ENCODE results near the gene UBAC2. TPM values are rescaled to one million over a fixed set of nuclear protein-coding genes. Genes with fewer than 3 reads are reported as not detected.

Gene UBAC2
- total RNA-seq, 2 donors from 2014 or later: 74.2 to 75.3 TPM

GRCh38 chr13:99346335-99347042, 145.8 kb downstream of the UBAC2 start:
- no peaks in the 10 kb centered on the region for H3K9me3 ChIP-seq (ENCODE audit: control insufficient read depth, low read length, poor library complexity, severe bottlenecking)
- DNase-seq (no peak), ATAC-seq (peak; percentile 22)
- peaks cover 69% of the 10 kb centered on the region for H3K4me1 Mint-ChIP-seq
- peak overlapping the region; percentile 86 for H3K4me3 Mint-ChIP-seq
- H3K27me3 Mint-ChIP-seq: no peaks in the 10 kb centered on the region
- H3K36me3 Mint-ChIP-seq (ENCODE audit: low read depth): peaks cover 30% of the 10 kb centered on the region
- H3K27ac Mint-ChIP-seq: peak overlapping the region; percentile 100

DNA sequence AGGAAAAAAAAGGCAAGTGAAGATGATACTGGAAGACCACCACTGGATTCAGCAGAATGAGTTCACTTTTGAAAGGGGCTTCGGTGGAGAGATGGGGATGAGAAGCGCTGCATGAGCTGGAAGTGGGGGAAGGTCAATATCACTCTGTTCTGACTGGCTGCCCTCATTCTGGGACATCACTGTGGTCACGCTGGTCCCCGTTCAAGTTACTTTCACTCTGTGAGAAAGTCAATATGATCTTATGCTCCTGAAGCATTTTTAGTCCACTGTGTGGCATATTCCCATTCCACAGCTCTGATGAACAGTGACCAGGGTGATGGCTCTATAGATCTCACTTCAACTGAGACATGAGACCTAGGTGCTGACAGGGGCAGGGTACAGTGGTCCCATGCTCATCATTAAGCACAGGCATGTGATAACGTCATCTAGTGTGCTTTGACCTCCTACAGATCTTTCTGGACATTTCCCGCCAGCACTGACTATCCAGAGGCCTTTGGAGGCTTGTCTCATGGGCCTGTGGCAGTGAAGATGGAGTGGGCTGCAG, 146.8 kb downstream of the UBAC2 start:
- H3K4me3 Mint-ChIP-seq: peak overlapping the region; percentile 86
- H3K4me1 Mint-ChIP-seq: peaks cover 69% of the 10 kb centered on the region
- no peaks in the 10 kb centered on the region for H3K27me3 Mint-ChIP-seq
- ATAC-seq: no peak
- no peaks in the 10 kb centered on the region for H3K9me3 ChIP-seq (ENCODE audit: control insufficient read depth, low read length, poor library complexity, severe bottlenecking)
- peak overlapping the region; percentile 100 for H3K27ac Mint-ChIP-seq
- H3K36me3 Mint-ChIP-seq (ENCODE audit: low read depth): peaks cover 25% of the 10 kb centered on the region
- no peak for DNase-seq

DNA sequence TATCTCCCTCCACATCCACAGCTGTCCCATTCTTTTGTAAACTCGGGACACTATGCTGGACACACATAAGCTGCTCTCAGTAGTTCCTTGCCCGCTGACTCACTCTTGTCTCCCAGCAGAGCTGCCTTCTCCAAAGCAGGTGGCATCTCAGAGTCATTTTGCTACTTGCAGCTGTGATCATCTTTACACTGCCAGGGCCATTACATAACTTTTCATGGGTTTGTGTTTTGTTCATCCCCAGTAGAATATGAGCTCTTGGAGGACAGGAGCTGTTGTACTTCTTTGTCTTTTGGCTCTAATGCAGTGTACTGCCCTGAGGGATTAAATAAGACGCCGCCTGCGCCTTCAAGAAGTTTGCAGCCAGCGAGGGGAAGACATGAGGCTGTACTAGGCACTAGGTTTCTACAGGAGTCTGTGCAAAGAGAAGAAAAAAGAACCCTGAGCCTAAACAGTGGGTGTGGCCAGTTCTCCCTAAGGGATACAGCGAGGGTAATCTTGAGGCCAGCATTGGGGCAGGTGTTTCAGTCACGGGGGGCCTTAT, 147.3 kb downstream of the UBAC2 start:
- H3K9me3 ChIP-seq (ENCODE audit: control insufficient read depth, low read length, poor library complexity, severe bottlenecking): no peaks in the 10 kb centered on the region
- peaks cover 25% of the 10 kb centered on the region for H3K36me3 Mint-ChIP-seq (ENCODE audit: low read depth)
- H3K27me3 Mint-ChIP-seq: no peaks in the 10 kb centered on the region
- DNase-seq (no peak), ATAC-seq (no peak)
- peaks cover 72% of the 10 kb centered on the region for H3K4me1 Mint-ChIP-seq
- peak overlapping the region; percentile 76 for H3K4me3 Mint-ChIP-seq
- H3K27ac Mint-ChIP-seq: peak overlapping the region; percentile 100

DNA sequence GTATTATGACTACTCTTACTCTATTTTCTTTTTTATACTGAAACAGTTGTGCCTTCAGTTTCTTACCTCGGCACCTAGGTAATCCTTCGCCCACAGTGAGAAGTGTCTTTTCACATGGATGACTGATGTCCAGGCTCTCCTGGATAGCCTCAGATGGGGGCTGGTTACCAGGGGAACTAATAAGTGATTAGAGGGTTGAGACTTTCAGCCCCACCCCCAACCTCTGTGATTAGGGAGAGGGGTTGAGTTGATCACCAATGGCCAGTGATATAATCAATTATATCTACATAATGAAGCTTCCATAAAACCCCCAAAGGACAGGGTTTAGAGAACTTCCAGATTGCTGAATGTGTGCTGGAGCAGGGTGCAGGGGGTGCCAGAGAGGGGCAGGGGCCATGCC, 149.5 kb downstream of the UBAC2 start:
- Mint-ChIP-seq H3K27me3 (no peaks in the 10 kb centered on the region), H3K4me3 (no peak overlapping the region), H3K27ac (peak overlapping the region; percentile 100), H3K36me3 (ENCODE audit: low read depth) (peaks cover 19% of the 10 kb centered on the region), H3K4me1 (peaks cover 80% of the 10 kb centered on the region)
- DNase-seq: no peak
- no peaks in the 10 kb centered on the region for H3K9me3 ChIP-seq (ENCODE audit: control insufficient read depth, low read length, poor library complexity, severe bottlenecking)
- ATAC-seq: no peak

DNA sequence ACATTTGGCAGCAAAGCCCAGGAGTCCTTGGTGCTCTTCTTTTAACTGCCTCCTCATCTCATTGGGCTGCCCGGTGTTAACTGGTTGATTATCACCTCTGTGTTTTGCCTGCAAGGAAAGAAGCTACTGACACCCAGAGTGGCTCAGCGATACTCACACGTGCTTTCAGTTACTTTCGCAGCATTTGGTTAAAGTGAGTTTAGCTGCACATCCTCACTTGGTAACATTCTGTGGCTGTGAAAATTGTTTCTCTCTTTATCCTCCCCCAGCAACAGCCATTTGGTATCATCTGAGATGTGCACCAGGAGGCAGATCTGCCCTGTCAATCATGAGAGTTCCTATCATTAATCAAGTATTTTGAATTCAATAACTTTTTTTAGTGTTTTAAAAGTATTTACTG, 151.1 kb downstream of the UBAC2 start:
- DNase-seq: peak in 1 of 3 donors; percentile 25
- Mint-ChIP-seq H3K4me3 (peak overlapping the region; percentile 87), H3K27me3 (no peaks in the 10 kb centered on the region), H3K4me1 (peaks cover 85% of the 10 kb centered on the region), H3K36me3 (ENCODE audit: low read depth) (peaks cover 13% of the 10 kb centered on the region), H3K27ac (peak overlapping the region; percentile 100)
- ATAC-seq: peak; percentile 43
- no peaks in the 10 kb centered on the region for H3K9me3 ChIP-seq (ENCODE audit: control insufficient read depth, low read length, poor library complexity, severe bottlenecking)

- no peaks in the 10 kb centered on the region for H3K27me3 Mint-ChIP-seq
- H3K36me3 Mint-ChIP-seq (ENCODE audit: low read depth): peaks cover 11% of the 10 kb centered on the region
- peak overlapping the region; percentile 100 for H3K27ac Mint-ChIP-seq
- peak overlapping the region; percentile 87 for H3K4me3 Mint-ChIP-seq
- DNase-seq (no peak), ATAC-seq (peak; percentile 20)
- no peaks in the 10 kb centered on the region for H3K9me3 ChIP-seq (ENCODE audit: control insufficient read depth, low read length, poor library complexity, severe bottlenecking)
- peaks cover 85% of the 10 kb centered on the region for H3K4me1 Mint-ChIP-seq
Measured at GRCh38 chr13:99352351-99353245, 151.9 kb downstream of the UBAC2 start.

DNA sequence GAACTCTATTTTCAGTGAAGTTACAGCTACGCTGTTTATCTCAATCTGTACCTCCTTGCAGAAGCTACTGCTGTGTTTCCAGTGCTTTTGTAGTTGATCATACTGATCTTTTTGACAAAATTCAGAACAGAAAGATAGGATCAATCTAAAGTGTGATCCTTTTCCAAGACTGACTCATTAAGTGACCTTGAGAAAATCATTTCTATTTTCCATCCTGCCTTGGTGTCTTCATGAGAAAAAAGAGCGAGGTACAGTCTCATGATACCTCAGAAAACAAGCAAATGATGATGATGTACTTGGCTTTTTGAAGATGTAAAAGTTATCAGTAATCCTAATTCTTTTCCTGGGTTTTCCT, 152.6 kb downstream of the UBAC2 start:
- H3K4me1 Mint-ChIP-seq: peaks cover 85% of the 10 kb centered on the region
- H3K36me3 Mint-ChIP-seq (ENCODE audit: low read depth): peaks cover 11% of the 10 kb centered on the region
- DNase-seq (no peak), ATAC-seq (no peak)
- H3K9me3 ChIP-seq (ENCODE audit: control insufficient read depth, low read length, poor library complexity, severe bottlenecking): no peaks in the 10 kb centered on the region
- H3K27me3 Mint-ChIP-seq: no peaks in the 10 kb centered on the region
- peak overlapping the region; percentile 100 for H3K27ac Mint-ChIP-seq
- H3K4me3 Mint-ChIP-seq: peak overlapping the region; percentile 87

DNA sequence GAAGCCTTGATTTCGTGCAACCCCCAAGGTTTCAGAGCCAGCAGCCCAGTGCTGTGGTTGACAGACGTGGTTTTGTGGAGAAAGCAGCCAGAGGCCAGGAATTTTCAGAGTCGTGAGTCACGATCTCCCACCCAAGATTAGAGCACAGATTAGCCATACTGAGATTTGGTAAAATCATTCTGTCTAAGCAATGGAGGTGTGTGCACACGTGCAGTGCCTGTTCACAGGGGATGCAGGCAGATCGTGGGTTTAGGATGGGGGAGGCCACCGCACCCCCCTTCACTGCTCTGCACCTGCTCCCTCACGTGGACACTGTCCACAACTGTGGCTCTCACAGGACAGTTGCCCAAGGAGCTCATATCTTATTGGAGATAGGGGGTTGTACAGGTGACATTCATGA, 153.2 kb downstream of the UBAC2 start:
- H3K4me1 Mint-ChIP-seq: peaks cover 85% of the 10 kb centered on the region
- peak overlapping the region; percentile 100 for H3K27ac Mint-ChIP-seq
- no peaks in the 10 kb centered on the region for H3K27me3 Mint-ChIP-seq
- no peak for DNase-seq
- H3K9me3 ChIP-seq (ENCODE audit: control insufficient read depth, low read length, poor library complexity, severe bottlenecking): no peaks in the 10 kb centered on the region
- ATAC-seq: no peak
- peaks cover 12% of the 10 kb centered on the region for H3K36me3 Mint-ChIP-seq (ENCODE audit: low read depth)
- peak overlapping the region; percentile 87 for H3K4me3 Mint-ChIP-seq

GRCh38 chr13:99354371-99354951, 153.8 kb downstream of the UBAC2 start:
- H3K27ac Mint-ChIP-seq: peak overlapping the region; percentile 100
- peaks cover 11% of the 10 kb centered on the region for H3K36me3 Mint-ChIP-seq (ENCODE audit: low read depth)
- H3K4me3 Mint-ChIP-seq: peak overlapping the region; percentile 87
- H3K27me3 Mint-ChIP-seq: no peaks in the 10 kb centered on the region
- no peak for DNase-seq
- peaks cover 87% of the 10 kb centered on the region for H3K4me1 Mint-ChIP-seq
- no peak for ATAC-seq
- no peaks in the 10 kb centered on the region for H3K9me3 ChIP-seq (ENCODE audit: control insufficient read depth, low read length, poor library complexity, severe bottlenecking)

GRCh38 chr13:99355267-99356011, 154.8 kb downstream of the UBAC2 start:
- no peaks in the 10 kb centered on the region for H3K27me3 Mint-ChIP-seq
- H3K27ac Mint-ChIP-seq: peak overlapping the region; percentile 100
- ATAC-seq (no peak), DNase-seq (no peak)
- no peaks in the 10 kb centered on the region for H3K9me3 ChIP-seq (ENCODE audit: control insufficient read depth, low read length, poor library complexity, severe bottlenecking)
- peaks cover 11% of the 10 kb centered on the region for H3K36me3 Mint-ChIP-seq (ENCODE audit: low read depth)
- H3K4me1 Mint-ChIP-seq: peaks cover 89% of the 10 kb centered on the region
- peak overlapping the region; percentile 89 for H3K4me3 Mint-ChIP-seq

DNA sequence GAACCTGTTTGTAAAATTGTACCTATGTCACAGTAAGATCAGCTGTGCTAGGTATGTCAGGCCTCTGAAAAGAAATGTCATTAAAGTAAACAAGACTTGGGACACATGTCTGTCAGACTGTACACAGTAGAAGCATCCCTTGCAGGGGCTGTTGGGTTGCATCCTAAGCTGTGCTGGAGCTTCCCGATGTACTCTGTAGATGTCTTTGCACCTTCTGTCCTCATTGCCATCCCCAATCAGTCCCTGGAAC, 155.3 kb downstream of the UBAC2 start:
- no peak for DNase-seq
- H3K27me3 Mint-ChIP-seq: no peaks in the 10 kb centered on the region
- peak overlapping the region; percentile 89 for H3K4me3 Mint-ChIP-seq
- peak; percentile 5 for ATAC-seq
- H3K27ac Mint-ChIP-seq: peak overlapping the region; percentile 100
- peaks cover 12% of the 10 kb centered on the region for H3K36me3 Mint-ChIP-seq (ENCODE audit: low read depth)
- no peaks in the 10 kb centered on the region for H3K9me3 ChIP-seq (ENCODE audit: control insufficient read depth, low read length, poor library complexity, severe bottlenecking)
- H3K4me1 Mint-ChIP-seq: peaks cover 89% of the 10 kb centered on the region

DNA sequence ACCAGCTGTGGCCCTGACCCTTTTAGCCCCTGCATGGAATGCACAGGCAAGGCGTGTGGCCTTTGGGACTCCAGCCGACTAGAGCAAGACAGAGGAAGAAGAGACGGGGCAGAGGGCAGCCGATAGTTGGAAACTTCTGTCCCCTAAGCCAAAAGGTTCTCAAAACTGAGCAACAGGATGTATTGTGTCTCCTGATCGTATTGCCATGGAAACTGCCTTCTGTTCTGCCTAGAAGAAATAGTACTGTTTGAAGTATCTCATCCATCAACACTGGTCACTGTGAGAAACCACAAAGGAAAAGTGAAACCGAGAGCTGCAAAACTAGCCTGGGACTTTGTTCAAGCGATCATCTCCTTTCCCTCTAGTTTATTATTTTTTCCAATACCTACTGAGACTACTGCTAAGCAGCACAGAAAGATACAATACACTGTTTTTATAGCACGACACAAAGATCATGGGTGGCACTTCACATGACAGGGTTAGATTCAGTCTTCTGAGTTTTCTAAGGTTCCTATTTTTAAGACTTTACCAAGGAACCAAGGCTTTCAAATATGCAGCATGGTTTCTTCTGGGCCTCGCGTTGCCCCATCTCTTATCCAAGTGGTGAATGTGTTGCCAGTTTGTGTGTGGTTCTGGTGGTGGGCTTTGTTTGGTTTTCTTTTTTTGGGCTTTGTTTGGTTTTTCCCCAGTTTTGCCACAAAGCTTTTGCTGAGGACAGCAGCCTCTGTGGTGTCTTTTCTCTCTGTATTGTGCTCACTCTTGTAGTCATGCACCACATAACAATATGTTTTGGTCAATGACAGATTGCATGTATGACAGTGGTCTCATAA, 155.8 kb downstream of the UBAC2 start:
- Mint-ChIP-seq H3K27ac (peak overlapping the region; percentile 100), H3K4me1 (peaks cover 89% of the 10 kb centered on the region), H3K4me3 (peak overlapping the region; percentile 89), H3K36me3 (ENCODE audit: low read depth) (peaks cover 12% of the 10 kb centered on the region), H3K27me3 (no peaks in the 10 kb centered on the region)
- peak; percentile 68 for ATAC-seq
- peak in 2 of 3 donors; percentile 44 to 60 for DNase-seq
- no peaks in the 10 kb centered on the region for H3K9me3 ChIP-seq (ENCODE audit: control insufficient read depth, low read length, poor library complexity, severe bottlenecking)
